ENCODE results near the gene GALNT13.
"Not testable (repeated sequence)": the region's sequence is repeated elsewhere in the genome, so short reads cannot be mapped to it uniquely, and the experiment has no call there.

The GALNT13 gene

GRCh38 chr2:154437104-154437503, 565.4 kb downstream of the GALNT13 start:
- no peak for DNase-seq

DNA sequence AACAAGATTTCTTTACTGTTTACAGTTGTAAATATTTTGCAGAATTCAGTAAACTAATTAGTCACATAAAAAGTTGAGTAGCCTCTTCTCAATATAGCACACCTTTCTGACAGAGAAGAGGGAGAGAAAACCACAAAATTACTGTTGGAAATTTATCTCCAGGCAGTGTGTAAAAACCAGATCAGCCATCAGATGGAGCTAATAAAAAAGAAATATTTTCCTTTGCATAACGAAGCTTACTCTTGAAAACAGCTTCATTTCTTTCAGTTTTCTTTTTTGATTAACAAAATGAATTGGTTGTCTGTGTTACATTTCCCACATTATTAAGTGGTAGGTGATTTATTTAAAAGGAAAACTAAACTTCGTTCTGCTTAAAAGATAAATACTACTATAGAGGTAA, 567.4 kb downstream of the GALNT13 start:
- no peak for DNase-seq

- no peak for DNase-seq
These were observed 572.2 kb downstream of the GALNT13 start for GRCh38 chr2:154443919-154444318.

DNA sequence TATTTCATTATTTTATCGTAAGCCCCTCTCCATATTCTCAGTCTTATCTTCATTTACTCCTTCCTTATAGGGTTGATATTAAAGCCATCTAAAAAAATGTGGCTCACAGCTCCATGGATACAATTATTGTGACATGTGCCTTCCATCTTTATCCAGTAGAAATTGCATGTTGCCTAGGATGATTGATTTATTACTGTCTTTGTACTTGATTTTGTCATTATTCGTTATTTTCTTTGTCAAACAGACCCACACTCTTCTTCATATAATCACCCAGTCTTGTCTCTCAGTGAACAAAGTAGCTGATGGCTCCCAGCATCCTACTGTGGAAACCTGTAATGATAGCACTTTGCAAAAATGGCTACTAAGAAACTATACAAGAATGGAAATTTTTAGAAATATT, 574.6 kb downstream of the GALNT13 start:
- DNase-seq: no peak

DNA sequence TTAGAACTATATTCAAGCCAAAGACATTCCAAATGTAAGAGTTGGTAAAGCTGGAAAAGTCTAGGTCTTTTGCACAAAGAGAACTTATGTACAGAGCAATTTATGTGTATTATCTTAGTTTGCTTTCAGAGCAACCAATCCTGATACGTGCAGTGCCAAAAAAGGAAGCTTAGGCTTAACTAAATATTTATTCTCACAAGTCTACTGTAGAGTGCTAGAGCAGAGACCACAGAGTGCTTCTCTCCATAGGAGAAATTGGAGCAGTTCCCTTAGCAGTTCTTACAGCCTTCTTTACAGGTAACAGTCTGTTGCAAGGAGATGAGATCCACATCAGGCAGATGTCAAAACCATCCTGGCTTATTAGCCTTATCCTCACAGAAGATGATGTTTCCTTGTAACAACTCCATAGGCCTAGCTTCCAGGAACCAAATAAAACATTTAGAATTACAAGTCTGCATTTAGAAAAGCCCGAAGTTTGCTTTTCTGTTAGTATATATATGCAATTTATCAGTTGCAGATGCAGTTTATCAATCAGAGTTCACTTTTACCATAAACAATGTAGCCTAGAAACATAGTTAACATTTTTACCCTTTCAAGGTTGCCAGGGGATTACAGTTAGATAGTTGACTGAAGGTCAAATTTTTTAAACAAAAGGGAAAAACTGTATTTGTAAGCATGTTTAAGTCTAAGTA, 576.2 kb downstream of the GALNT13 start:
- no peak for DNase-seq

DNA sequence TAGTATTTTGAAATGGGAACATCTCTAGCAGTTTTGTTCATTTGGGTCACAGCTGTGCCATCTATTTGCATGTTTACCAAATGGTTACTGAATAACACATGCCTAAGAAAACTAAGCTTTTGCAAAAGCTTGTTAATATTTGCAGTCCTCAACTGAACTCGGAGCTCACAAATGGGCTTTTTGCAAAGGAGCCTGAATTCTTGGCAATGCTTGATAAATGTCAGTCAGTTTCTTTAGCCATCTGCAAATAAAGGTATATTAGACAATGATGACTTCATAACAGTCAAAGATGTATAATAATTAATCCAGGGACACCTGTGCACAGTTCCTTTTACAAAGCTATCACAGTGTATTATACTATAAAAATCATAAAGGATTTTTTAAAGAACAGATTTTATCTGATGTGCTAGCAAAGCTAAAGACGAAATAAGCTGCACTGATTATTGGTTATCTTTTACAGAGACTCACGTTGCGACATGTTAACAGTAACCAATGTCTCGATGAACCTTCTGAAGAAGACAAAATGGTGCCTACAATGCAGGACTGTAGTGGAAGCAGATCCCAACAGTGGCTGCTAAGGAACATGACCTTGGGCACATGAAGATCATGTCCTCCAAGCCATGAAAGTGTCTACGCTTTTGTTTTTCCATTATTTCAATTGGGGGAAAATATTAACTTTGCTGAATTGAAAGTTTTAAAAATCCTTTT, 578.4 kb downstream of the GALNT13 start:
- DNase-seq: no peak

DNA sequence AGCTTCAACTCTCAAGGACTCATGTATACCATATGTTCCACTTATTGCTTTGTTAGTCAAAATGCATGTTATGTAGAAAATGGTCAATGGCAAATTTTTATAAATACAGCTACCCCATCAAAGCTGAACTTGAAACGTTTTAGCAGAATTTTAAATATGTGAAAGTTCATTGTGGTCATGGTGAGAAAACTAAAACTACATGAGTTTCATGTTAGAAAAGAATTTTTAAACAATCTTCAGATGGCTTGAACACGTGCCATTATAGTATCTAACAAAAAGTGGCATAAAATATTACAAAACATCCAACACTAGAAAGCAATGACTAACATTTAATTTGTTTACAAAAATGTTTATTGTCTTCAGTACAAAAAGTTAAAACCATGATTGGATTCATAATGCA, 580.7 kb downstream of the GALNT13 start:
- no peak for DNase-seq

- DNase-seq: no peak
These were observed 581.3 kb downstream of the GALNT13 start for GRCh38 chr2:154452906-154453493.

GRCh38 chr2:154455166-154455565, 583.4 kb downstream of the GALNT13 start:
- DNase-seq: no peak

DNA sequence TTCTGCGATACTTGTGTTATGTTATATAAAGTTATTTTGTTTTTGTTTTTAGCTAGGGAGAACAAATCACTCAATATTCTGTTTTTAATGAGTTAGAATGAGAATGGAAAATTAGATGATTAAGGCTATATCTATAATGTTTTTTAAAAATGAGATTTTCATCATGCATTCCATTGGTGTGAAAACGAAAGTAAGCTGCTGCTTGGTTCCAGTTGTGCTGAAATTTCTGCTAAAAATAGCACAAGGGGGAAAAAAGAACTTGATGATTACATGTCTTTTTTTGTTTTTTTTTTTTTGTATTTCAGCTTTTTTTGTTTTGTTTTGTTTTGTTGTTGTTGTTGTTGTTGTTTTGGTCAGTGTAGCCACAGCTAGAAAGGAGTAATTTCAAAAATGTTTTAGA, 584.1 kb downstream of the GALNT13 start:
- DNase-seq: no peak

DNA sequence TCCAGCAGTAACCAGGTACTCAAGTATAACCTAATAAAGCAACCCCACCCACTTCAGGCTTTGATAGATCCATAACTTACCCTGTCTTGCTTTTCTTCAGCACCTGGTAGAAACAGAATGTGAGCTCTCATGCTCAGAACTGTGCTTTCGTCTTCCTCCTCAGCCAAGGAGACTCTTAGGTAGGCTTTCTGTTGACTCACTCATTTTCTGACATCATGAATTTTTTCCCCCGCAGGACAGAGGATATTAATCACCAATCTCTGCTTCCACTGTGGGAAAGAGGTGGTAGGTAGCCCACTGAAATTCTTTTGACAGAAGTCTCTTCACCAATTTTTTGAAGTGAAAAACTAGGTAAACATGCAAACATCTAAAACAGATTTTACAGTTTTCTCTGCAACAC, 585.6 kb downstream of the GALNT13 start:
- no peak for DNase-seq

DNA sequence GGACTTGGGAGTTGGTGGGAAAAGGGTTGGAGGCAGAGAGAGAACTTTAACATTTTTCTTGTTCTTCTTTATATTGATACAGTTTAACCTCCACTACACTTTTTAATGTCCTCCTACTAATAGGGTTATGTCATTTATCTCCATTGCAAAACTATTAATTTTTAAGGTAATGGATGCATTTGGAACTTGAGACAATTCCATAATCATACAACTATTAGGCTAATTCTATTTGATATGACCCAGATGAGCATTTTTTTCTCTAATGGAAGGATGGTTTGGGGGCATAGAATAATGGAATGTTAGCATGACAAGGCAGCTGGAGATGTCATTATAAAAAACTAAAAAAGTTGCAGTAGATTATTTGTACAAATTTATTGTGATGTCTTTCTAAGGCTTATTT, 587.6 kb downstream of the GALNT13 start:
- DNase-seq: no peak

DNA sequence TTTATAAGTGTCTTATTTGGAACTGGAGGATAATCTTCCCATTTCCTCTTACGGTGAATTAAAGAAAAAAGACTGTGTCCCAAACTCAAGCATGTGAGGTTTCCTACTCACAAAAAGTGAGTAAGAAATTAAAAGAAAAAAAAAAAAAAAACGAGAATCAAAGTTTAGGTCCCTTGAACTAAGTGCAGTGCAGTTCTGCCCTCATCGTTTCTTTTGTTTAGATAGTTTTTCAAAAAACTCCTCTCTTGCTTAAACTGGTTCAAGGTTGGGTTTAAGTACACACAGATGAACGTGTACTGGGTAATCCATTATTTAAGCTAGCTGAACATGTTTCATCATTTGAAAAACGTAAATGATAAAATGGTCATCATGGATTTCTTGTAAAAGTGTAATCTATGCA, 590.9 kb downstream of the GALNT13 start:
- no peak for DNase-seq

DNA sequence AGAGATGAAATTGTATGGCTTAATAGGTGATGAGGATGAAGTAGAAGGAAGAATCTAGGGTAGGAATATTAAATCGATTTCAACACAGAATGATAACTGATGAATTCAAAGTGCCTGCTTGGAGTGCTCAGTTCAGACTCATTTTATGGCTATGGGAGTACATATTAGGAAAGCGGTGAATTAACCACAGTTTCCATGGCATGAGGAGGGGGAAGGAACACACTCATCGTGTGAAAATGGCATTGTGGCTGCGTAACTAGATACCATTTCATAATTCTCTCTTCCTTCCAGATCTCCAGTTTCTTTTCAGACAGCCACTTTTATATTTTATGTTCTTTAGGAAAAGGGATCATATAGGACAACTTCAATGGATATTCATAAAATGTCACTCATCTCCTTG, 594.5 kb downstream of the GALNT13 start:
- no peak for DNase-seq

- DNase-seq: no peak
These were observed 598.7 kb downstream of the GALNT13 start for GRCh38 chr2:154470376-154470775.

DNA sequence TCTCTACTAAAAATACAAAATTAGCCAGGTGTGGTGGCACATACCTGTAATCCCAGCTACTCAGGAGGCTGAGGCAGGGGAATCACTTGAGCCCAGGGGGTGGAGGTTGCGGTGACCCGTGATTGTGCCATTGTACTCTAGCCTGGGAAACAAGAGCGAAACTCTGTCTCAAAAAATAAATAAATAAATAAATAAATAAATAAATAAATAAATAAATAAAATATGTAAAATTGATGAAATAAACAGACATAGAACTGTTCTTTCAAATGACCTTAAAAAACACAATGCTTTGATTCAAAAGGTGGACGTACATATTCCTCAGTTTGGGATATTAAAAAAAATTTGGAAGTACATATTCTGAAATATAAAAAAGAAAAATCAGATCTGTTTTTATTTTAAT, 599.8 kb downstream of the GALNT13 start:
- not testable (repeated sequence) for DNase-seq

GRCh38 chr2:154477319-154477718, 605.6 kb downstream of the GALNT13 start:
- DNase-seq: no peak

DNA sequence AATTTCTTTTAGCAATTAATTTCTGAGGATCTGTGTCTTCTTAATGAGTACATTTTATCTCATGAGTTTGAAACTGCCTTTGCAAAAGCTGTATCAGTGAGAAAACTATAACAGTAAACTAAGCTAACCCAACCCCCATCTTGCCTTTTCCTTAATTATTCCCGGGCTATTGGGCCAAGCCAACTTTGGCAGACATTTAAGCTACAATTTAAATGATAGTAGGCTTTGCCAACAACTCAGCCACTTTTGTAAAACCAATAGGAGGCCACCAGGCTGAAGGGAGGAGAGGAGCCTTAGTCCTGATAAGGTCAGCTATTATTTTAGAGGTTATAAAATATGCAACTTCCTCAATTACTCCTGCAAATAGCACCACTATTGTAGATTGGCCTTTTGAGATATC, 608.8 kb downstream of the GALNT13 start:
- no peak for DNase-seq

DNA sequence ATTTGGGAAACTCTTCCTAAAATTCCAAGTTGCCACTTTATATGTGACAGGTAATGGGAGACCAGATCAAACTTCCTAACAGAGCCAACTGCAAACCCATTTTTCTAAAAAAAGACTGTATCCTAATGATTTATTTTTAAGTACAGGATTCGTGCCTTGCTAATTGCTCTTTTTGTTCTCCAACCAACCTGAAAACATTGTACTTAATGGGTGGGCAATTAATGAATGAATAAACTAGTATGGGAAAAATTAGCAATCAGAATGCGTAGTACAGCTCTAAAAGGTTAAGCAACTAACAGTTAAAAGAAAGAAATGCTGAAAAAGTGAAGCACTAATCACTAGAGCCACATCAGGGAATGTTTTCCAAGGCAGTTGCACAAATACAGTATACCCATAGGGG, 609.6 kb downstream of the GALNT13 start:
- no peak for DNase-seq

DNA sequence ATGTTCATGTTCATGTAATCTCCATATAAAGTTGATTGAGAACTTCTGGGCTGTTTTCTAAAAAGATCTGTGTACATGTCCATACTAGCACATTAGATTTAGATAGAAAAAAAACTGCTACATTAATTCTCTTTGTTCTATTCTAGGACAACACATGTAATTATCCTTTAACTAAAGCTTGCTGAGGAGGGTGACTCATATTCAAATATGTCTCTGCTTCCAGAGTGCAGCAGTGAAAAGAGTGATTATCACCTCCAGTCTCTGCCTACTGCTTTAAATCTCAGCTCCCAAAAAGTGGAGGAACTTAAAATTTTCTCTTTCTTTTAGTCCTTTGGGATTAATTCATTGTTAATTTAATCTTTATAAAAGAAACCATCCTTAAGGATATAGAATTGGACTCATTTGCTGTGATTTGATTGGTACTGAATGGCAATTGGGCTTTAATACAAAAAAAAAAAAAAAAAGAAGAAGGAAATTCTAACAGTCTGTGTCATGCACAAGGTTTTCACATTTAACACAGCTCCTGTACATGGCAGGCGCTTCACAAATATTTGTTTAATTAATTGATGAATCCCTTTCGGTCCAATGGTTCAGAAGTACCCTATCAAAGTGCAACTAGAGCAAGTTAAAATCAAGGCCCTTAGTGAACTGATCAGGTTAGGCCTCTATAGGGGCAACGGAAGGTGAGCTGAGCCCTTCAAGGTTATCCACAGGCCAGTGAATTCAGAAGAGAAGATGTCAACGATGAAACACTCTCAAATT, 612.8 kb downstream of the GALNT13 start:
- no peak for DNase-seq

DNA sequence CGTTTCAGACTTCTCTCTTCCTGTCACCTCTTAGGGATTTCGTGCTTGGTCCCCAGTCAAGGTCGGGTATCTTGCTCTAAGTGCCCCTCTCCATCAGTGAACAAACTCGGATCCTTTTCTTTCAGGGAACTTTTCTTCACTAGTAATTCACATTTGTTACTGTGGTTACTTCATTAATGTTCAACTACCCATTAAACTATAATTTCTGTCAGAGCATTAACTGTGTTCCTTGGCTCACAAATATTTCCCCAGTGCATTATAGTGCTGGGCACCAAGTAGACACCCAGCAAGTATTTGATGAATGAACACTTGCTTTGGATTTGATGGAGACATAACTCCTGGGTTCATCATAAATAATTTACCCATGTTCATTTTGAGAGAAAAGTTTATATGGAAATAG, 617.1 kb downstream of the GALNT13 start:
- no peak for DNase-seq

GRCh38 chr2:154489266-154489858, 617.6 kb downstream of the GALNT13 start:
- no peak for DNase-seq

- no peak for DNase-seq
These were observed 618.8 kb downstream of the GALNT13 start for GRCh38 chr2:154490530-154490929.
